Measurements from ENCODE around the gene FIGLA. TPM values are rescaled to one million over a fixed set of nuclear protein-coding genes. Genes with fewer than 3 reads are reported as not detected.

FIGLA gene
- total RNA-seq, 1 experiment from 2014 or later: not detected

- Histone ChIP-seq H3K9ac (ENCODE audit: low read length) (no peak overlapping the region), H3K79me2 (ENCODE audit: insufficient read depth, low read length) (no peaks in the 10 kb centered on the region), H3K27me3 (ENCODE audit: insufficient read depth, low read length) (no peaks in the 10 kb centered on the region), H3K9me3 (ENCODE audit: control insufficient read depth in 1 of 2, insufficient read depth in 1 of 2, low read depth in 1 of 2, low read length in 2 of 2) (no peaks in the 10 kb centered on the region), H3K4me1 (ENCODE audit: control insufficient read depth in 1 of 2, insufficient read depth in 2 of 2, low read length in 2 of 2) (no peaks in the 10 kb centered on the region), H2AFZ (ENCODE audit: low read depth, low read length, poor library complexity, severe bottlenecking) (no peak overlapping the region), H3K36me3 (ENCODE audit: control insufficient read depth in 1 of 2, insufficient read depth in 2 of 2, low read length in 2 of 2) (no peaks in the 10 kb centered on the region), H4K20me1 (ENCODE audit: insufficient read depth) (no peaks in the 10 kb centered on the region), H3K9me2 (ENCODE audit: insufficient read depth) (no peaks in the 10 kb centered on the region), H3K4me3 (replicated peaks in 1 of 2; ENCODE audit: low read depth in 1 of 2, low read length in 2 of 2) (no peak overlapping the region), H3K4me2 (ENCODE audit: low read length) (no peak overlapping the region), H3K27ac (ENCODE audit: low read depth, low read length) (no peak overlapping the region)
- no peak for DNase-seq (ENCODE audit: low read depth, low spot score)
- no peak for ATAC-seq
- intact Hi-C loops (cut with micrococcal nuclease): no loop called here
- BruUV-seq (replicated peaks): no TSS peak
- ChIA-PET CTCF (no interaction called here), RAD21 (ENCODE audit: low non-redundant PET in 1 of 2, low total read pairs in 2 of 2, uncharacterized antibody in 2 of 2, unreplicated experiment in 2 of 2) (no interaction called here), POLR2A (no interaction called here)
- TF ChIP-seq SP1 (IDR thresholded peaks at IDR 0.05; ENCODE audit: low read depth) (no peak), ZNF274 (IDR thresholded peaks at IDR 0.05; ENCODE audit: low read depth, low read length) (no peak), EGR1 (IDR thresholded peaks at IDR 0.05; ENCODE audit: low read depth) (no peak), FOSL1 (IDR thresholded peaks at IDR 0.05; ENCODE audit: low read depth) (no peak), ZBTB33 (IDR thresholded peaks at IDR 0.05; ENCODE audit: extremely low read depth, insufficient replicate concordance, low read length) (no peak), CTCF (IDR thresholded peaks at IDR 0.05 in 2 of 3, conservative IDR thresholded peaks at IDR 0.05 in 1 of 3; ENCODE audit: borderline replicate concordance in 1 of 3, insufficient read depth in 1 of 3, low read depth in 2 of 3, low read length in 2 of 3) (no peak), TCF7L2 (IDR thresholded peaks at IDR 0.05; ENCODE audit: borderline replicate concordance, extremely low read depth, insufficient read depth, insufficient read length) (no peak), REST (IDR thresholded peaks at IDR 0.05; ENCODE audit: low read depth) (no peak), RAD21 (IDR thresholded peaks at IDR 0.05; ENCODE audit: low read depth) (no peak), MAX (IDR thresholded peaks at IDR 0.05) (no peak), JUND (IDR thresholded peaks at IDR 0.05) (no peak), SIN3A (IDR thresholded peaks at IDR 0.05; ENCODE audit: low read depth) (no peak), EZH2 (IDR thresholded peaks at IDR 0.05) (no peak), YY1 (IDR thresholded peaks at IDR 0.05; ENCODE audit: extremely low read depth, insufficient replicate concordance, low read depth, low read length) (no peak), ELF1 (IDR thresholded peaks at IDR 0.05; ENCODE audit: borderline replicate concordance, low read depth) (no peak), CBX3 (IDR thresholded peaks at IDR 0.05; ENCODE audit: low read depth) (no peak), CEBPB (IDR thresholded peaks at IDR 0.05; ENCODE audit: low read depth) (no peak), POLR2A (IDR thresholded peaks at IDR 0.05; ENCODE audit: borderline replicate concordance, extremely low read depth, insufficient read depth, insufficient read length) (no peak), EZH2phosphoT487 (IDR thresholded peaks at IDR 0.05; ENCODE audit: borderline replicate concordance) (no peak)
These were observed 16.8 kb upstream of the FIGLA start for GRCh38 chr2:70807102-70807827.
